ENCODE data around the gene KL. TPM values are rescaled to one million over a fixed set of nuclear protein-coding genes. Genes with fewer than 3 reads are reported as not detected.
A peak's percentile ranks its signal among the peaks of the same experiment; 100 is the strongest.

Gene KL
- total RNA-seq, 2 donors from 2014 or later: 2.3 to 3.3 TPM

GRCh38 chr13:33000365-33000764 lies 15.9 kb upstream of the KL start:
- ATAC-seq (no peak), DNase-seq (no peak)
- intact Hi-C loops (cut with DNase I): no loop called here

GRCh38 chr13:33003458-33004019 lies 12.7 kb upstream of the KL start:
- DNase-seq: no peak
- intact Hi-C loops (cut with DNase I): no loop called here
- no peak for ATAC-seq

DNA sequence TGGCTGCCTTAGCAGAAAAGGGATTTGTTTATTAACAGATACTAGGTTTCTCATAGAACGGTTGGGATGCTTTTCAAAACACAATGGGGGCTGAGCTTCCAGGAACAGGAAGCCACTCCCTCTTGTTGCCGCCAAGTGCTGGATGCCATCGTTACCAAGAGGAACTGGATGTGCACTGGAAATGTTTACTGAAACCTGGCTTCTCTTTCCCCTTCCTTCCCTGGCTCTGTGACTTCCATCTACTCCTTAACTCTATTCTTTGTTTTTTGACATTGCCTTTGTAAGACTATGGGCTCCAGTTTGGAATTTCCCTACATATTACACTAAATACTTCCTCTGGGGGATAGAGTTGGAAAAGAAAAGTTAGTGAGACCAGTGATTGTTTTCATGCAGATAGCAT lies 11.7 kb upstream of the KL start:
- DNase-seq (peak; percentile 61), ATAC-seq (peak; percentile 68 to 75)
- intact Hi-C loops (cut with DNase I): no loop called here

DNA sequence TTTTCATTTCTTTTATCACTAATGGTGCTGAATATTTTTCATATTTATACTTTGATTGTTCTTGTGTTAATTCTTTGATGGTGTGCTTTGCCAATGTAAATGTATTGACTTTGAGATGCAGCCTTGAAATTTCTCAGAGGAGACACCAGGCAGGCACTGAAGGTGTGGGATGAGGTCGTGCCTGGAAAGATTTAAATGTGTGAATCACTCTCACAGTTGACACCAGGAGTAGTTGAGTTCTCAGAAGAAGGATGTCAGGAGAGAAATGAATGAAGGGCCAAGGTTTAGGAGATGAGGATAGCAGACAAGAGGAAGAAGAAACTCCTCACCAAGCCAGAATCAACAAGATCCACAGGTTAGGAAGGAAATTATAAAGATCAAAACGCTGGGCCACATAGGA lies 10.1 kb upstream of the KL start:
- DNase-seq: no peak
- intact Hi-C loops (cut with DNase I): no loop called here
- ATAC-seq: no peak

GRCh38 chr13:33006638-33007037 lies 9.6 kb upstream of the KL start:
- no peak for DNase-seq
- no peak for ATAC-seq
- intact Hi-C loops (cut with DNase I): no loop called here

GRCh38 chr13:33007237-33007636 lies 9.0 kb upstream of the KL start:
- ATAC-seq (no peak), DNase-seq (no peak)
- intact Hi-C loops (cut with DNase I): no loop called here

GRCh38 chr13:33007950-33008349 lies 8.3 kb upstream of the KL start:
- ATAC-seq (no peak), DNase-seq (no peak)
- intact Hi-C loops (cut with DNase I): no loop called here

DNA sequence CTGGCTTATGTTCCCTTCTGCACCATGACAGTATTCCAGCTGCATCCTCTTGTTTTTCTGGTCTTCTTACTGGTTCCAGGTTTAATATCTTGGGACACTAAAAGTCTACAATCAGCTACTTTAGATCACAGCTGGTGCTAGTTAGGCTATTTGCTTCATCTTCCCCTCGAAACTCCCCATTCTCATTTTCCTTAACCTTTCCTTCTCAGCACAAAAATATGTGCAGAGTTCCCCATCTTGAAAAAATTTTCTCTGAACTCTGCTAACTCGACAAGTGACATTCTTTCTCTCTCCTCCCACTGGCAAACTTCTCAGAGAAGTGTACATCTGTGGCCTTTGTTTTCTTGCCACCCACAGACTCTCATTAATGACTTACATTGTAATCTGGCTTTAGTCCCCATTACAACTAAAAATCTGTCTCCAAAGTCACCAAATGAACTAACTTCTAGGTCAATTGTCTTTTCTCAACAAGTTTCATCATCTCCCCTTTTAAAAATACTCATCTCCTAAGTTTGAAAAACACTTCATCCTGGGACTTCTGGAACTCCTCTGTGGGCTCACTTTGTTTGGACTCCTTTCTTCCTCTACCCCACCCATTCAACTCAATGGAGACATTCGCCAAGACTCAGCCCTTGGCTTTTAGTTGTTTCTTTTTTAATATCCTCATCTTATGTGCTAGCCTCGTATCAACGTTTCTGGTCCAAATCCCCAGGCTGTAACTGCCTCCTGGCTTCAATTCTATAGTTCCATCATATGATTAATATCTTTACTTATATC lies 7.1 kb upstream of the KL start:
- intact Hi-C loops (cut with DNase I): no loop called here
- DNase-seq (no peak), ATAC-seq (no peak)

DNA sequence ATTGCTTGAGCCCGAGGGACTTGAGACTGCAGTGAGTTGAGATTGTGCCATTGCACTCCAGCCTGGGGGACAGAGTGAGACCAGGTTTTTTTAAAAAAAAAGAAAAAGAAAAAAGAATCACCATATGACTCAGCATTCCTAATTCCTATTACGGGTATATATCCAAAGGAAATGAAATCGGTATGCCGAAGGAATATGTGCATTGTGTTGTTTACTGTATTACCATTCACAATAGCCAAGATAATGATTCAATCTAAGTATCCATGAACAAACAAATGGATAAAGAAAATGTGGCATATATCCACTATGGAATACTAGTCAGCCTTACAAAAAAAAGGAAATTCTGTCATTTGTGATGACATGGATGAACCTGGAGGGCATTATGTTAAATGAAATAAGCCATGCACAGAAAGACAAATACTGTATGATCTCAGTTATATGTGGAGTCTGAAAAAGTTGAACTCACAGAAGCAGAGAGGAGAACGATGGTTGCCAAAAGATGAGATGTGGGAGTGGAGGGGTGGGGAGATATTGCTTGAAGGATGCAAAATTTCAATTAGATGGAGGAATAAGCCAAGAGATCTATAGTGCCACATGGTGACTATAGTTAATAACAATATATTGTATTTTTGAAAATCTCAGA lies 4.3 kb upstream of the KL start:
- DNase-seq: no peak
- intact Hi-C loops (cut with DNase I): no loop called here
- ATAC-seq: no peak

DNA sequence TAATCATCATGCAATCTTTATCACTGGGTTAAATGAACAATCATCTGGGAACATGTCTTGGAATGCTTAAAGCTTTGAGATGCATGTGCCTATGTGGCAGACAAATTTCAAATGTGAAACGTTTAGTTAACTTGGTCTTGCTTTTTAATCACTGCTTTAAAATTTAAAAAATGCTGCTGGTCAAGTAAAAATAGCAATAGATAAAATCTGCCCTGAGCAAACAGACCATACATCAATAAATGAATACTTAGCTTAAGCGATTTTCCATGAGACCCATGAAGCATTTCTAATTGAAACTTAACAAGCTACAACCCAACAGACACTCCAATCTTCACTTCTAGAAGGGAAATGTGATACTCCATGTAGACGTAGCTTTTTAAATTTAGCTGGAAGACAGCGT lies 1.9 kb upstream of the KL start:
- intact Hi-C loops (cut with DNase I): no loop called here
- DNase-seq (no peak), ATAC-seq (no peak)

- no peak for ATAC-seq
- DNase-seq: no peak
- intact Hi-C loops (cut with DNase I): no loop called here
Measured at GRCh38 chr13:33015241-33015668, 968 bp upstream of the KL start.

DNA sequence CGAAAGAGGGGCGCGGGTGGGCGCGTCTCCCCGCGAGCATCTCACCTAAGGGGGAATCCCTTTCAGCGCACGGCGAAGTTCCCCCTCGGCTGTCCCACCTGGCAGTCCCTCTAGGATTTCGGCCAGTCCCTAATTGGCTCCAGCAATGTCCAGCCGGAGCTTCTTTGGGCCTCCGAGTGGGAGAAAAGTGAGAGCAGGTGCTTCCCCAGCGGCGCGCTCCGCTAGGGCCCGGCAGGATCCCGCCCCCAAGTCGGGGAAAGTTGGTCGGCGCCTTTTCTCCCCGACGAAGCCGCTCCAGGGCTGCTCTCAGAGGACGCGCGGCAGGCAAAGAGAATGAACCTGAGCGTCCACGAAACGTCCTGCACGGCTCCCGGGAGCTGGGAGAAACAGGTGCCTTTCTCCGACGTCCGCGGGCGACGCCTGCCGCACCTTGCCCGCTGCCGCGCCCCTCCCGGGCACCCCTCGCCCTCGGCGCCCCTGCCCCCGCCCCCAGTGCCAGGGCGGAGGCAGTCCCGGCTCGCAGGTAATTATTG lies 366 bp upstream of the KL start:
- intact Hi-C loops (cut with DNase I): no loop called here
- ATAC-seq: no peak
- no peak for DNase-seq

GRCh38 chr13:33017323-33017929 lies 1.2 kb downstream of the KL start:
- intact Hi-C loops (cut with DNase I): no loop called here
- ATAC-seq (peak; percentile 79 to 82), DNase-seq (peak; percentile 59)

DNA sequence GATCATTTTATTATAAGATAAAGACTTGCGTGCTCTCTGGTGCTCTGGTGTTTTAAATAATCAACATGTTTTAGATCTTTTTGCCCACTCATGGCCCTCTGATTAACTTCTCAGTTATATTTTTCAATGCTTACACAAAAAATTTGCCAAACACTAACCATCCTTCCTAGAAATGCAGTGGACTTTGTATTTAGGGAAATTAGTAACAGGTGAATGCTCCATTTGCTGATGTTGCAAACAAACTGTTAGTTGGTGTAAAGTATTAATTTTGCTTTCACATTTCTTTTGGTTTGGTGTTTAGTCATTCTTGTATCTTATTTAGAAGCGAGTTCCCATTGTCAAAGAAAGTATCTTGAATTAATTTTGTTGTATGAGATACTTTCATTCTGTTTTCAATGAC lies 2.7 kb downstream of the KL start:
- ATAC-seq: no peak
- intact Hi-C loops (cut with DNase I): no loop called here
- DNase-seq: no peak

- ATAC-seq (no peak), DNase-seq (no peak)
- intact Hi-C loops (cut with DNase I): no loop called here
Measured at GRCh38 chr13:33022986-33023385, 6.8 kb downstream of the KL start.

DNA sequence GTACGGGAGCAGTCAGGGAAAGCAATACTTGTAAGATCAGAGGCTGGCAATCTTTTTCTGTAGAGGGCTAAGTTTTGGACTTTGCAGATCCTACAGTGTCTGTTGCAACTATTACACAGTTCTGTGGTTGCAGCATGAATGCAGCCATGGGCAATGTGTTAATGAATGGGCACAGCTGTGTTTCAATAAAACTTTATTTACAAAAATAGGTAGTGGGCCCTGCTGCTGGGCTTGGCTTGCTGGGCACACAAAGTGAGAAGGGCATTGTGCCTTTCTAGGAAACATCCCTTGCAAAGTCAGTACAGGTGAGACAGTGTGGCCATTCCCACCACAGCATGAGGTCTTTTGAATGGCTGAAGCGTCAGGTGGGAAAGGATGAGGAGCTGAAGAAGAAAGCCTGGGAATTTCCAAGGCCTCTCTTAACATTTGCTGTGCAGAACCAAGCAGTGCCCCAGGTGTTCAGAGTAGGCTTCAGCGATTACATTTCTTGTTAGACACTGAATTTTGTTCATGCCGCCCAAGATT lies 9.1 kb downstream of the KL start:
- ATAC-seq: no peak
- DNase-seq: no peak
- intact Hi-C loops (cut with DNase I): no loop called here

DNA sequence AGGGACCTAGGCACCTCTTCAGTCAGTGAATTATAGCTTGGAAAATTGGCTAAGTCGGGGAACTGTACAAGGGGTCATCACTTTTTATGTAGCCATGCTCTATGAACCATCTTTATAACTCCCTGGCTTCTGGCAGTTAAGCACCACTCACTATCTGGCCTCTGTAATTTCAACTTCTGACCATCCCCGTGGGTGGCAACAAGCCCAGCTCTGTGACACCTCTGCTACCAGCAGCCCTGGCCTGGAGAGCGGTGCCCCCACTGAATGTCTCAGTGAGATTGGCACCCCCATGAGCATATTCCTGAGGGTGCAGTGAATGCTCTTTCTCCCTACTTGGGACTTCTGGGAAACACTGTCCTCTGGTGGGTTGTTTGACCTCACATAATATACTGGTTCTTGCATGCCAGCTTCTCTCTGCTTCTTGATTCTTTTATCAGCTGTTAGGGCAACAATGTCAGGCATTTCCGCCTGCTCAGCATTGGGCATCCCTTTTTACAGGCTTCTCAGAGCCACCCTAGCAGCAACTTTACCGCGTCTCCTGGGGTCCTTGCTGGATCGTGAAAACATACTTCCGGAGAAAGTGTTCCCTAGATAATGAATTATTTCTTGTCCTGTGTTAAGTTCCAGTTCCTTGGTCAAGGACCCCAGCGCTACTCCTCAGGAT lies 10.4 kb downstream of the KL start:
- ATAC-seq (peak; percentile 83 to 88), DNase-seq (peak; percentile 32)
- intact Hi-C loops (cut with DNase I): no loop called here

- ATAC-seq (no peak), DNase-seq (no peak)
- intact Hi-C loops (cut with DNase I): no loop called here
Measured at GRCh38 chr13:33028620-33029019, 12.4 kb downstream of the KL start.

GRCh38 chr13:33031277-33031676 lies 15.1 kb downstream of the KL start:
- ATAC-seq (no peak), DNase-seq (no peak)
- intact Hi-C loops (cut with DNase I): no loop called here

All from left cardiac atrium (tissue), 4 donors.